UCSD-AML1 (cell line): ENCODE measurements around the gene EIF2B5.

Experiments used
- DNase-seq: peaks from one replicate; lab custom pipeline; 2025; ENCODE audit not compliant: unreplicated experiment; lab: John Stamatoyannopoulos, UW

Gene EIF2B5

DNA sequence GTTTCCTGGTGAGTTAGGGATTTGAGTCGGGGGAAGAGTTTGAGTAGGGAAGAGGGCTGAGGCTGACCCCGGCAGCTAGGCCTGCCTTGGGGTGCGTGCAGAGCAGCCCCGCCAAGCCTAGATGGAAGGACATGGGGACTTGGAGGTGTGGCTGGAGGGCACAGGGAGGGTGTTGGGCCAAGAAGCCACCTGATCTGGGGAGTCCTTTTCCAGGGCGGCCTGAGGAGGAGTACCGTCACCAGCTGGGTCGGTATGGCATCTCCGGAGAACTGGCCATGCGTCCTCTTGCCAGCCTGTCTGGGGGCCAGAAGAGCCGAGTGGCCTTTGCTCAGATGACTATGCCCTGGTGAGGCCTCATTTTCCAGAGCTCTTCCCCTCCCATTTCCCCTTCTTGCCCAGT lies 57.7 kb downstream of the EIF2B5 start:
- DNase-seq, result no peak

GRCh38 chr3:184193991-184194539 lies 58.9 kb downstream of the EIF2B5 start:
- no peak for DNase-seq
